PC-9 (cell line): ENCODE measurements around the gene SYNGAP1. TPM values are rescaled to one million over a fixed set of nuclear protein-coding genes. Genes with fewer than 3 reads are reported as not detected.

Source experiments
- BruUV-seq: library from RNA; stranded (reverse); fragments of 400-500 nt; replicated peaks from 2 replicates; lab custom pipeline; 2021; lab: Mats Ljungman, UMichigan
- CTCF ChIA-PET: fragments of 300-600 bp; sonication (Branson Sonifier 250); formaldehyde crosslinking; loops from one replicate; lab custom pipeline; 2022; ENCODE audit warnings: antibody characterized with exemption; lab: Charles Lee
- POLR2A ChIA-PET: fragments of 300-600 bp; sonication (Branson Sonifier 250); formaldehyde crosslinking; loops from one replicate; lab custom pipeline; 2022; ENCODE audit warnings: antibody characterized with exemption; ENCODE audit not compliant: unreplicated experiment; lab: Charles Lee
- DNase-seq, 2 experiments: peaks; one replicate each; pipeline versions ENCODE4 v3.0.0 to v3.0.0-alpha.2; 2015 to 2022; ENCODE audit warnings: mixed read lengths in 1 of 2
- H2AFZ ChIP-seq: fragments of 200-600 bp; sonication (generic); 2 replicates; pipeline ENCODE4 v1.8.1; 2017; ENCODE audit warnings: antibody characterized with exemption
- H3F3A ChIP-seq: fragments of 200-600 bp; sonication (generic); 2 replicates; pipeline ENCODE4 v1.8.1; 2017; ENCODE audit warnings: antibody characterized with exemption, mild to moderate bottlenecking, low read depth; ENCODE audit not compliant: insufficient read depth
- H3K27ac ChIP-seq: fragments of 200-600 bp; sonication (generic); 2 replicates; pipeline ENCODE4 v1.6.1; 2016; ENCODE audit warnings: mixed run types
- H3K27me3 ChIP-seq: fragments of 200-600 bp; sonication (generic); 2 replicates; pipeline ENCODE4 v1.6.1; 2016; ENCODE audit warnings: low read depth, mixed run types; ENCODE audit not compliant: insufficient read depth
- H3K36me3 ChIP-seq: fragments of 200-600 bp; sonication (generic); 2 replicates; pipeline ENCODE4 v1.6.1; 2016; ENCODE audit warnings: low read depth, mixed run types
- H3K4me1 ChIP-seq: fragments of 200-600 bp; sonication (generic); replicated peaks from 2 replicates; pipeline ENCODE4 v1.6.1; 2016; ENCODE audit warnings: mixed run types; ENCODE audit not compliant: insufficient read depth
- H3K4me2 ChIP-seq: fragments of 200-600 bp; sonication (generic); 2 replicates; pipeline ENCODE4 v1.6.1; 2017; ENCODE audit warnings: mixed run types
- H3K4me3 ChIP-seq: fragments of 200-600 bp; sonication (generic); 2 replicates; pipeline ENCODE4 v1.6.1; 2016; ENCODE audit warnings: mixed run types
- H3K79me2 ChIP-seq: fragments of 200-600 bp; sonication (generic); 2 replicates; pipeline ENCODE4 v1.6.1; 2017; ENCODE audit warnings: low read depth, mixed run types
- H3K9me2 ChIP-seq: fragments of 200-600 bp; sonication (generic); 2 replicates; pipeline ENCODE4 v1.8.1; 2017; ENCODE audit warnings: mild to moderate bottlenecking; ENCODE audit not compliant: insufficient read depth
- H3K9me3 ChIP-seq: fragments of 200-600 bp; sonication (generic); 2 replicates; pipeline ENCODE4 v1.8.1; 2016; ENCODE audit warnings: low read depth; ENCODE audit not compliant: insufficient read depth
- H4K20me1 ChIP-seq: fragments of 200-600 bp; sonication (generic); 2 replicates; pipeline ENCODE4 v1.8.1; 2017; ENCODE audit not compliant: insufficient read depth
- CTCF ChIP-seq: fragments of 200-600 bp; sonication (generic); conservative IDR thresholded peaks from 2 replicates; pipeline ENCODE4 v1.6.1; 2017; ENCODE audit warnings: mixed run types, antibody characterized with exemption, mild to moderate bottlenecking, moderate library complexity
- EZH2 ChIP-seq: fragments of 200-600 bp; sonication (generic); IDR thresholded peaks from 2 replicates; pipeline ENCODE4 v1.8.0; 2017; ENCODE audit warnings: antibody characterized with exemption, low read depth
- intact Hi-C: fragments of 100-400 bp; cut with micrococcal nuclease; formaldehyde crosslinking; loops from one replicate; pipeline ENCODE4 v1.10.0; 2022; ENCODE audit not compliant: unreplicated experiment
- total RNA-seq: library from RNA; stranded (reverse); gene quantifications from 2 replicates; pipeline ENCODE4 v1.2.3, GENCODE V29; 2021

SYNGAP1 gene
- total RNA-seq, 1 experiment from 2014 or later: 17.7 TPM

- POLR2A ChIA-PET: interaction anchor here (0.5 to 0.8 kb wide), 5 partner anchors 8 to 1300 kb away, joined by 3 to 9 read pairs (median 5); no protein-coding TSS in a partner anchor
- H3K4me1 ChIP-seq: peaks cover 15% of the 10 kb centered on the region
- H2AFZ ChIP-seq: peak within 1 kb of the TSS; percentile 82
- intact Hi-C loops: loop anchor here (1.0 to 10.0 kb wide), 2 partner anchors 95 to 213 kb away; partner anchors contain the start of genes HSD17B8, RING1, RXRB and SLC39A7
- peaks cover 21% of the 10 kb centered on the region for H3K27me3 ChIP-seq
- BruUV-seq: no TSS peak
- peak; percentile 98 to 99 for DNase-seq
- no peaks in the 10 kb centered on the region for H3K9me2 ChIP-seq
- H3K4me3 ChIP-seq: peak within 1 kb of the TSS; percentile 84
- no peaks in the 10 kb centered on the region for H3K9me3 ChIP-seq
- TF ChIP-seq EZH2 (no peak), CTCF (peak; percentile 48)
- 0 out of 2 replicates have a peak, but pooled peaks cover 6% of the 10 kb centered on the region for H3K36me3 ChIP-seq
- H3K79me2 ChIP-seq: peaks cover 26% of the 10 kb centered on the region
- peak within 1 kb of the TSS; percentile 86 for H3K4me2 ChIP-seq
- CTCF ChIA-PET: interaction anchor here (0.5 kb wide), 1 partner anchor 43 kb away, joined by 8 read pairs; no protein-coding TSS in a partner anchor
- H3F3A ChIP-seq: peaks cover 13% of the 10 kb centered on the region
- peak within 1 kb of the TSS; percentile 74 for H3K27ac ChIP-seq
- no peaks in the 10 kb centered on the region for H4K20me1 ChIP-seq
Observed at GRCh38 chr6:33417903-33418689, 1.8 kb upstream of the SYNGAP1 start, which contains the start of gene CUTA. TSS of gene CUTA (minus strand) at chr6:33418107. CDS start at chr6:33418000, 107 bp downstream.

- H3K79me2 ChIP-seq: peaks cover 26% of the 10 kb centered on the region
- H3K9me2 ChIP-seq: no peaks in the 10 kb centered on the region
- H3K4me2 ChIP-seq: peak overlapping the region; percentile 79
- H2AFZ ChIP-seq: peak overlapping the region; percentile 82
- intact Hi-C loops: loop anchor here (1.0 to 10.0 kb wide), 2 partner anchors 95 to 214 kb away; partner anchors contain the start of genes HSD17B8, RING1, RXRB and SLC39A7
- H3K9me3 ChIP-seq: no peaks in the 10 kb centered on the region
- TF ChIP-seq EZH2 (no peak), CTCF (no peak)
- CTCF ChIA-PET: no interaction called here
- H3K27me3 ChIP-seq: peaks cover 21% of the 10 kb centered on the region
- H3K4me1 ChIP-seq: peaks cover 15% of the 10 kb centered on the region
- DNase-seq: no peak
- H3K36me3 ChIP-seq: 0 out of 2 replicates have a peak, but pooled peaks cover 6% of the 10 kb centered on the region
- H3F3A ChIP-seq: peaks cover 13% of the 10 kb centered on the region
- H4K20me1 ChIP-seq: no peaks in the 10 kb centered on the region
- H3K27ac ChIP-seq: peak overlapping the region; percentile 74
- H3K4me3 ChIP-seq: peak overlapping the region; percentile 48; the same call in 1 of the 2 replicates
- TSS peak; percentile 88 for BruUV-seq
- POLR2A ChIA-PET: interaction anchor here (0.5 to 0.8 kb wide), 4 partner anchors 9 to 1300 kb away, joined by 3 to 9 read pairs (median 6); no protein-coding TSS in a partner anchor
Observed at GRCh38 chr6:33418690-33419291, 1.1 kb upstream of the SYNGAP1 start.
